Mesodermal cell (in vitro differentiated cells): ENCODE measurements around the gene SPRYD3.
A peak's percentile ranks its signal among the peaks of the same experiment; 100 is the strongest.
"Not testable (repeated sequence)": the region's sequence is repeated elsewhere in the genome, so short reads cannot be mapped to it uniquely, and the experiment has no call there.

ENCODE experiments used
- H3K27ac ChIP-seq: 2 replicates; pipeline ENCODE4 v1.7.0; 2013; ENCODE audit warnings: mild to moderate bottlenecking, low read depth, low read length, moderate library complexity; ENCODE audit not compliant: severe bottlenecking
- H3K36me3 ChIP-seq: 2 replicates; pipeline ENCODE4 v1.7.1; 2013; ENCODE audit warnings: mild to moderate bottlenecking, low read length, moderate library complexity; ENCODE audit not compliant: control insufficient read depth, insufficient read depth
- H3K4me1 ChIP-seq: one replicate; pipeline ENCODE4 v1.7.1; 2013; ENCODE audit warnings: mild to moderate bottlenecking, low read length; ENCODE audit not compliant: insufficient read depth, control insufficient read depth, poor library complexity, severe bottlenecking
- H3K4me3 ChIP-seq: 2 replicates; pipeline ENCODE4 v1.7.0; 2013; ENCODE audit warnings: low read length, control low read depth, mild to moderate bottlenecking; ENCODE audit not compliant: insufficient read depth, poor library complexity, severe bottlenecking; ENCODE audit errors: extremely low read depth
- H3K9me3 ChIP-seq: 2 replicates; pipeline ENCODE4 v1.7.1; 2013; ENCODE audit warnings: mild to moderate bottlenecking, low read length, moderate library complexity; ENCODE audit not compliant: control insufficient read depth
- whole genome bisulfite sequencing, 2 experiments: methylation state at CpG; one replicate each; pipeline ENCODE4 v1.1.5; 2013; ENCODE audit warnings: missing lambda C conversion rate in 2 of 2; ENCODE audit not compliant: insufficient coverage in 2 of 2; 5-methylcytosine and 5-hydroxymethylcytosine counted together

SPRYD3 gene

GRCh38 chr12:53115112-53115890 lies 36.1 kb upstream of the SPRYD3 start:
- Histone ChIP-seq H3K36me3 (no peaks in the 10 kb centered on the region), H3K9me3 (peaks cover under 1% of the 10 kb centered on the region), H3K4me3 (no peak overlapping the region), H3K4me1 (no peaks in the 10 kb centered on the region), H3K27ac (no peak overlapping the region)
- 91 to 94% methylated on average over 30 to 33 of the region's 33 CpGs for WGBS, 2 experiments

DNA sequence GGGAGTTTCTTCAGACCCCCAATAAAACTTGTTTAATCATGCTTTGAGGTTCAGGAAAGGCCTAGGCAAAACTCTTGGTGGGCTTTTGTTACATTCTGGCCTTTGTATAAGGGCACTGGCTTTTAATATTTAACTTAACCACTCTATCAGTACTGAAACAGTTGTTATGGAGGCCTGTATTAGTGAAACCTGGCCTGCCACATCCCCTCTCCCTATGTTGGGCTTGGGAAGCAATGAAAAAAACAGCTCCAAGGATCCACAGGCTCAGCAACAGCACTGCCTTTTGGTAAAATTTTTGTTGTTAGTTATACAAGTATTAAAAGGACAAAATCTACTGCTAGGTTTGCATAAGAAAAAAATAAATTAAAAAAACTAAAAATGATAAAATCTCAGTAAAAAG lies 34.8 kb upstream of the SPRYD3 start:
- Histone ChIP-seq H3K27ac (no peak overlapping the region), H3K9me3 (peaks cover 8% of the 10 kb centered on the region), H3K4me1 (no peaks in the 10 kb centered on the region), H3K4me3 (no peak overlapping the region), H3K36me3 (no peaks in the 10 kb centered on the region)

- peaks cover 8% of the 10 kb centered on the region for H3K9me3 ChIP-seq
- 83 to 92% methylated on average over 12 of the region's 12 CpGs for WGBS, 2 experiments
- H3K27ac ChIP-seq, result no peak overlapping the region
- H3K4me1 ChIP-seq, result no peaks in the 10 kb centered on the region
- no peak overlapping the region for H3K4me3 ChIP-seq
- H3K36me3 ChIP-seq, result no peaks in the 10 kb centered on the region
Measured at GRCh38 chr12:53113136-53113705, 34.0 kb upstream of the SPRYD3 start.

DNA sequence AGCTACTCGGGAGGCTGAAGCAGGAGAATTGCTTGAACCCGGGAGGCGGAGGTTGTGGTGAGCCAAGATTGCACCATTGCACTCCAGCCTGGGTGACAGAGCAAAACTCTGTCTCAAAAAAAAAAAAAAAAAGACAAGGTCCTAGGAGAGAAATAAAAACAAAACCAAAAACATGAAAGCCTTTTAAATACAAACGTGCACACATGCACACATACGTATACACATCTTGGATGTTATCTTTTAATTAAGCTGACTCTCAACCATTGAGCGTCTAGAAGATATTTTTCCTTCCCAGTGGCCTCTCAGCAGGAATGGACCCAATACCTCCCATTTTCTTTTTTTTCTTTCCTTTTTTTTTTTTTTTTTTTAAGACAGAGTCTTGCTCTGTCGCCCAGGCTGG lies 33.2 kb upstream of the SPRYD3 start:
- H3K36me3 ChIP-seq, H3K9me3 ChIP-seq, H3K4me1 ChIP-seq, H3K4me3 ChIP-seq, H3K27ac ChIP-seq: not testable (repeated sequence)
- WGBS, 2 experiments, result 88 to 93% methylated on average over 5 to 6 of the region's 7 CpGs

DNA sequence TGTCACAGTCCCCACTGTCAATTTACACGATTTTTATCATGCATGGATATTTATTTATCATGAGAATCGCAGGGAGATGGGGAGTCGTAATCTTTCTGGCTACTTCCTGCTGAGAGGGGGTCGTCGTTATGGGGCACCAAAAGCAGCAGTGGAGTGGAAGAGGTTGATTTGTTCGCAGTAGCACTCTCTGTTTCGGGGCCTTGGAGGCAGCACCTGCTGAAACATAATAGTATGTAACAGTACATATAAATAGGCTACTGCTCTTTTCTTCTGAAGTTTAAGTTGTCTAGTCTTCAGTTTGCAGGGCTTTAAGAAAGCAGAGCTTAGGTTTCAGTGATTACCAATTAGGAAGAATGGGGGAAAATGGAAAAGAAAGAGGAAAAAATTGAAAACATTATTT lies 27.9 kb upstream of the SPRYD3 start:
- Histone ChIP-seq H3K4me3 (no peak overlapping the region), H3K9me3 (peaks cover 8% of the 10 kb centered on the region), H3K27ac (no peak overlapping the region), H3K36me3 (no peaks in the 10 kb centered on the region), H3K4me1 (peaks cover 20% of the 10 kb centered on the region)
- no CpG with 5 or more reads among the region's 7 CpGs for WGBS, 2 experiments

- H3K4me1 ChIP-seq, result peaks cover 20% of the 10 kb centered on the region
- no peak overlapping the region for H3K27ac ChIP-seq
- peaks cover 8% of the 10 kb centered on the region for H3K9me3 ChIP-seq
- no peaks in the 10 kb centered on the region for H3K36me3 ChIP-seq
- no peak overlapping the region for H3K4me3 ChIP-seq
- WGBS, 2 experiments, result 91 to 98% methylated on average over 4 to 5 of the region's 7 CpGs
Measured at GRCh38 chr12:53105712-53106439, 26.7 kb upstream of the SPRYD3 start.

- H3K4me1 ChIP-seq, result peaks cover 20% of the 10 kb centered on the region
- no peaks in the 10 kb centered on the region for H3K36me3 ChIP-seq
- 92 to 94% methylated on average over 6 of the region's 8 CpGs for WGBS, 2 experiments
- H3K27ac ChIP-seq, result no peak overlapping the region
- H3K4me3 ChIP-seq, result no peak overlapping the region
- peaks cover 7% of the 10 kb centered on the region for H3K9me3 ChIP-seq
Measured at GRCh38 chr12:53105256-53105655, 26.1 kb upstream of the SPRYD3 start.

GRCh38 chr12:53103860-53104305 lies 24.7 kb upstream of the SPRYD3 start:
- H3K4me1 ChIP-seq, result peaks cover 24% of the 10 kb centered on the region
- WGBS, 2 experiments, result 66 to 80% methylated on average over 1 to 3 of the region's 3 CpGs
- H3K27ac ChIP-seq, result peak overlapping the region; percentile 66
- H3K4me3 ChIP-seq, result no peak overlapping the region
- no peaks in the 10 kb centered on the region for H3K36me3 ChIP-seq
- H3K9me3 ChIP-seq, result no peaks in the 10 kb centered on the region

DNA sequence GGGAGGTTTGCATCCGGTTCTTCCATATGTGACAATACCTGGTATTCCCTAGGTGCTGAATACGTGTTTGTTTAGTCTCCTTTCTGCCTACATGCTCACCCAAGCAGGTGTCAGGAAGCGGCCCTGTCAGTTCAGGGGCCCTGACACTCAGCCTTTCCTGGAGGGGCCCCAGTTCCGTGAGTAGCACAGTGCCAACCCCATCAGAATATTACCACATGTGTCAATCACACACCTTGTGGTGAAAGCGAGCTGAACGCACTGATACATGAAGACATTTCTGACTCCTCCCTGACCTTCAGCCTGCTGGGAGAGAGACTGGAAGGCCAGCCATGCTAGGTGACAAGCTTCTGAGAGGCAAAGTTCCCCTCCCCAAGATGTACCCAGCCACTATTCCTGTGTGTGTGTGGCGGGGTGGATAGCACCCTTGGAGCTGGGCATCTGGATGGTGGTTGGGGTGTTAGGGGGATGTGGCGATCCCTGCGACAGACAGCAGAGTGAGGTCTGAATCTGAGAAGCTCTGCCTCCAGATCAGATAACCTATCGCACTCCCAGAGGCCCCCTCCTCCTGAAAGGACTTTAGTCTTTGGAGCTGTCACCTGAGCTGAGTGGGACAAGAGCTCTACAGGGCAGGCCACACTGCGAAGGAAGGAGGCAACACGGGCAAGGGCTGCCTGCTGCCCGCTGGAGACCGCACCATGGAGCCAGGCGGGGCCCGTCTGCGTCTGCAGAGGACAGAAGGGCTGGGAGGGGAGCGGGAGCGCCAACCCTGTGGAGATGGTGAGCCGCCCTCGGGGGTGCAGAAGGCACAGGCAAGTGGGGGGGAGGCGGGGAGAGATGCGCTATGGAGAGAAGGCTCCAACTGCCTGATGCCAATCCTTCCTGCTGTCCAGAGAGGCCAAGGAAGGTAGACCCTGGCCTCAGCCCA lies 24.0 kb upstream of the SPRYD3 start, which contains the start of gene SOAT2:
Gene SOAT2, plus strand, starts transcription at position 604 of the 925 bp plus-strand sequence. Its CDS starts 92 bp downstream, at position 696.
- no peaks in the 10 kb centered on the region for H3K9me3 ChIP-seq
- no peaks in the 10 kb centered on the region for H3K36me3 ChIP-seq
- no peak within 1 kb of the TSS for H3K4me3 ChIP-seq
- 86 to 87% methylated on average over 9 to 20 of the region's 23 CpGs for WGBS, 2 experiments
- H3K4me1 ChIP-seq, result peaks cover 26% of the 10 kb centered on the region
- H3K27ac ChIP-seq, result peak within 1 kb of the TSS; percentile 66
